ENCODE results near the gene PIANP. TPM values are rescaled to one million over a fixed set of nuclear protein-coding genes. Genes with fewer than 3 reads are reported as not detected.
A peak's percentile ranks its signal among the peaks of the same experiment; 100 is the strongest.

PIANP gene
- total RNA-seq, 2 donors from 2014 or later: not detected

DNA sequence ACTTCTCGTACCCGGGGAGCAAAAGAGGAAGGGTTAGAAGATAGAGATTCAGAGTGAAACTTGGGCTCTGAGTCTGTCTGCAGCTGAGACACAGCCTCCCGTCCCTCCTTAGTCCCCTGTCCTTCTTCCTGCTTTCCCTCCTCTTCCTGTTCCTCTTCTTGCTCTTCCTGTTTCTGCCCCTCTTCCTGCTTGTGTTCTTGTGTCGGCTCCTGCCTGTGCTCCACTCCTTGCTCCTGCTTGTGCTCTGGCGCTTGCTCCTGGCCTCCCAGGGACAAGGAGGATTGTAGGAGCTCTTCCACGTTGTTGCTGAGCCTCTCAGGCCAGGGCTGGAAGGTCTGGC, 56.4 kb downstream of the PIANP start:
- Histone ChIP-seq H3K27ac (peak overlapping the region in 1 of 2 donors; percentile 29), H3K4me3 (no peak overlapping the region), H3K9me3 (no peaks in the 10 kb centered on the region), H3K36me3 (no peaks in the 10 kb centered on the region), H3K27me3 (no peaks in the 10 kb centered on the region), H3K4me1 (peaks cover 0 to 12% of the 10 kb centered on the region in 2 donors)
- TF ChIP-seq, protein P1, sequence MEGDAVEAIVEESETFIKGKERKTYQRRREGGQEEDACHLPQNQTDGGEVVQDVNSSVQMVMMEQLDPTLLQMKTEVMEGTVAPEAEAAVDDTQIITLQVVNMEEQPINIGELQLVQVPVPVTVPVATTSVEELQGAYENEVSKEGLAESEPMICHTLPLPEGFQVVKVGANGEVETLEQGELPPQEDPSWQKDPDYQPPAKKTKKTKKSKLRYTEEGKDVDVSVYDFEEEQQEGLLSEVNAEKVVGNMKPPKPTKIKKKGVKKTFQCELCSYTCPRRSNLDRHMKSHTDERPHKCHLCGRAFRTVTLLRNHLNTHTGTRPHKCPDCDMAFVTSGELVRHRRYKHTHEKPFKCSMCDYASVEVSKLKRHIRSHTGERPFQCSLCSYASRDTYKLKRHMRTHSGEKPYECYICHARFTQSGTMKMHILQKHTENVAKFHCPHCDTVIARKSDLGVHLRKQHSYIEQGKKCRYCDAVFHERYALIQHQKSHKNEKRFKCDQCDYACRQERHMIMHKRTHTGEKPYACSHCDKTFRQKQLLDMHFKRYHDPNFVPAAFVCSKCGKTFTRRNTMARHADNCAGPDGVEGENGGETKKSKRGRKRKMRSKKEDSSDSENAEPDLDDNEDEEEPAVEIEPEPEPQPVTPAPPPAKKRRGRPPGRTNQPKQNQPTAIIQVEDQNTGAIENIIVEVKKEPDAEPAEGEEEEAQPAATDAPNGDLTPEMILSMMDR (IDR thresholded peaks at IDR 0.05): no peak
- DNase-seq (ENCODE audit: low spot score): no peak

Other genes with a start within 250 kb of the PIANP start
- gene TAPBPL, start 248.8 kb downstream of the PIANP start, total RNA-seq: 10 to 100 TPM; 14.5 to 16.9 TPM
- 1 to 10 TPM; 1.7 to 3.6 TPM for gene VAMP1, start 230.1 kb downstream of the PIANP start, total RNA-seq
- gene MRPL51, start 207.6 kb downstream of the PIANP start, total RNA-seq: 100 to 1,000 TPM in 1 of 2 donors, 10 to 100 TPM in 1; 87.7 to 104 TPM
- gene NCAPD2, start 206.7 kb downstream of the PIANP start, total RNA-seq: 10 to 100 TPM; 11.6 to 53.5 TPM
- 1,000 to 10,000 TPM; 4,693 to 5,476 TPM for gene GAPDH, start 166.3 kb downstream of the PIANP start, total RNA-seq
- gene IFFO1, start 144.8 kb downstream of the PIANP start, total RNA-seq: 10 to 100 TPM; 12.3 to 13.2 TPM
- gene NOP2, start 132.5 kb downstream of the PIANP start, total RNA-seq: 10 to 100 TPM; 17.7 to 17.9 TPM
- 100 to 1,000 TPM; 150 to 192 TPM for gene CHD4, start 93.4 kb downstream of the PIANP start, total RNA-seq
- gene LPAR5, start 64.9 kb downstream of the PIANP start, total RNA-seq: 1 to 10 TPM; 1.6 to 3.7 TPM
- gene ACRBP, start 53.4 kb downstream of the PIANP start, total RNA-seq: under 1 TPM in 1 of 2 donors, not detected in 1; 0.43 TPM
- 10 to 100 TPM; 21.8 to 22.6 TPM for gene ING4, start 37.7 kb downstream of the PIANP start, total RNA-seq
- 10 to 100 TPM; 23.8 to 33.3 TPM for gene ZNF384, start 11.4 kb downstream of the PIANP start, total RNA-seq
- gene COPS7A, start 23.2 kb upstream of the PIANP start, total RNA-seq: 10 to 100 TPM; 72.7 to 73.6 TPM
- 100 to 1,000 TPM; 121 to 138 TPM for gene MLF2, start 52.3 kb upstream of the PIANP start, total RNA-seq
- gene PTMS, start 65.5 kb upstream of the PIANP start, total RNA-seq: 100 to 1,000 TPM in 1 of 2 donors, 10 to 100 TPM in 1; 67.8 to 119 TPM
- gene LAG3, start 71.7 kb upstream of the PIANP start, total RNA-seq: under 1 TPM in 1 of 2 donors, not detected in 1; 0.47 TPM
- gene CD4, start 88.7 kb upstream of the PIANP start, total RNA-seq: 1 to 10 TPM; 3.2 to 7.3 TPM
- 1 to 10 TPM in 1 of 2 donors, under 1 TPM in 1; 0.44 to 7.0 TPM for gene GPR162, start 121.0 kb upstream of the PIANP start, total RNA-seq
- 10 to 100 TPM in 1 of 2 donors, 1 to 10 TPM in 1; 7.0 to 11.0 TPM for gene P3H3, start 127.6 kb upstream of the PIANP start, total RNA-seq
- gene GNB3, start 140.1 kb upstream of the PIANP start, total RNA-seq: 1 to 10 TPM in 1 of 2 donors, under 1 TPM in 1; 0.83 to 1.5 TPM
- 1 to 10 TPM in 1 of 2 donors, under 1 TPM in 1; 0.39 to 1.7 TPM for gene CDCA3, start 150.5 kb upstream of the PIANP start, total RNA-seq
- 10 to 100 TPM; 35.3 to 45.1 TPM for gene USP5, start 151.3 kb upstream of the PIANP start, total RNA-seq
- 100 to 1,000 TPM; 755 to 842 TPM for gene TPI1, start 166.7 kb upstream of the PIANP start, total RNA-seq
- gene SPSB2, start 172.5 kb upstream of the PIANP start, total RNA-seq: 1 to 10 TPM; 4.1 to 6.4 TPM
- 10 to 100 TPM in 1 of 2 donors, 1 to 10 TPM in 1; 8.4 to 15.6 TPM for gene LRRC23, start 204.0 kb upstream of the PIANP start, total RNA-seq
- 10 to 100 TPM in 1 of 2 donors, 1 to 10 TPM in 1; 9.7 to 36.9 TPM for gene ENO2, start 213.8 kb upstream of the PIANP start, total RNA-seq
- 10 to 100 TPM; 37.1 to 68.9 TPM for gene ATN1, start 227.1 kb upstream of the PIANP start, total RNA-seq
- gene RNU7-1, start 243.0 kb upstream of the PIANP start, total RNA-seq: not detected
- gene C12orf57, start 243.2 kb upstream of the PIANP start, total RNA-seq: 100 to 1,000 TPM; 398 to 533 TPM

Data from right atrium auricular region (tissue), 2 donors.